IPS-15b (cell line): Measurements from ENCODE around the gene WRAP73.

Source experiments
- H3K27me3 ChIP-seq: one replicate; pipeline ENCODE4 v1.6.1; 2013; ENCODE audit warnings: low read length; ENCODE audit not compliant: control insufficient read depth, insufficient read depth
- H3K36me3 ChIP-seq: one replicate; pipeline ENCODE4 v1.6.1; 2013; ENCODE audit warnings: low read length; ENCODE audit not compliant: control insufficient read depth, insufficient read depth
- H3K4me1 ChIP-seq: one replicate; pipeline ENCODE4 v1.6.1; 2013; ENCODE audit warnings: mild to moderate bottlenecking, low read length; ENCODE audit not compliant: control insufficient read depth, insufficient read depth
- H3K4me3 ChIP-seq: one replicate; pipeline ENCODE4 v1.5.1; 2013; ENCODE audit warnings: low read depth, low read length
- H3K9ac ChIP-seq: one replicate; pipeline ENCODE4 v1.6.1; 2013; ENCODE audit warnings: low read depth, mild to moderate bottlenecking, low read length
- H3K9me3 ChIP-seq: one replicate; pipeline ENCODE4 v1.6.1; 2013; ENCODE audit warnings: mild to moderate bottlenecking, low read length; ENCODE audit not compliant: control insufficient read depth, insufficient read depth

WRAP73 gene

GRCh38 chr1:3651026-3651929 is 1.4 kb upstream of the WRAP73 start:
- peaks cover 4% of the 10 kb centered on the region for H3K4me1 ChIP-seq
- peak overlapping the region; percentile 48 for H3K4me3 ChIP-seq
- H3K36me3 ChIP-seq: no peaks in the 10 kb centered on the region
- H3K27me3 ChIP-seq: peaks cover 49% of the 10 kb centered on the region
- H3K9me3 ChIP-seq: no peaks in the 10 kb centered on the region
- H3K9ac ChIP-seq: no peak overlapping the region

- Histone ChIP-seq H3K4me3 (peak overlapping the region; percentile 65), H3K9me3 (no peaks in the 10 kb centered on the region), H3K27me3 (peaks cover 44% of the 10 kb centered on the region), H3K4me1 (peaks cover 4% of the 10 kb centered on the region), H3K36me3 (no peaks in the 10 kb centered on the region), H3K9ac (no peak overlapping the region)
Observed at GRCh38 chr1:3650248-3651025, 534 bp upstream of the WRAP73 start.

- no peak overlapping the region for H3K9ac ChIP-seq
- peaks cover 2% of the 10 kb centered on the region for H3K36me3 ChIP-seq
Observed at GRCh38 chr1:3646596-3646995, 3.3 kb downstream of the WRAP73 start.

GRCh38 chr1:3645666-3646355 is 4.1 kb downstream of the WRAP73 start:
- no peak overlapping the region for H3K4me3 ChIP-seq
- H3K36me3 ChIP-seq: peaks cover 2% of the 10 kb centered on the region
- H3K4me1 ChIP-seq: peaks cover 4% of the 10 kb centered on the region

More at GRCh38 chr1:3646596-3646995, 3.3 kb downstream of the WRAP73 start:
- H3K4me1 ChIP-seq: peaks cover 4% of the 10 kb centered on the region
- peaks cover 18% of the 10 kb centered on the region for H3K27me3 ChIP-seq
- no peaks in the 10 kb centered on the region for H3K9me3 ChIP-seq
- H3K4me3 ChIP-seq: no peak overlapping the region

GRCh38 chr1:3645247-3645646 is 4.7 kb downstream of the WRAP73 start:
- no peaks in the 10 kb centered on the region for H3K9me3 ChIP-seq
- H3K27me3 ChIP-seq: peaks cover 5% of the 10 kb centered on the region
- H3K4me3 ChIP-seq: no peak overlapping the region
- peaks cover 4% of the 10 kb centered on the region for H3K4me1 ChIP-seq
- H3K9ac ChIP-seq: no peak overlapping the region
- H3K36me3 ChIP-seq: peaks cover 2% of the 10 kb centered on the region

More at GRCh38 chr1:3645666-3646355, 4.1 kb downstream of the WRAP73 start:
- Histone ChIP-seq H3K9ac (no peak overlapping the region), H3K9me3 (no peaks in the 10 kb centered on the region), H3K27me3 (peaks cover 10% of the 10 kb centered on the region)

- Histone ChIP-seq H3K36me3 (peaks cover 2% of the 10 kb centered on the region), H3K27me3 (peaks cover 2% of the 10 kb centered on the region), H3K9me3 (no peaks in the 10 kb centered on the region), H3K9ac (no peak overlapping the region), H3K4me1 (peaks cover 4% of the 10 kb centered on the region), H3K4me3 (no peak overlapping the region)
Observed at GRCh38 chr1:3644273-3644672, 5.6 kb downstream of the WRAP73 start.

GRCh38 chr1:3642919-3643675 is 6.8 kb downstream of the WRAP73 start:
- Histone ChIP-seq H3K36me3 (peaks cover 6% of the 10 kb centered on the region), H3K4me1 (no peaks in the 10 kb centered on the region), H3K9ac (peak overlapping the region; percentile 24), H3K4me3 (no peak overlapping the region), H3K27me3 (no peaks in the 10 kb centered on the region), H3K9me3 (no peaks in the 10 kb centered on the region)

GRCh38 chr1:3641816-3642215 is 8.1 kb downstream of the WRAP73 start:
- no peak overlapping the region for H3K4me3 ChIP-seq
- H3K36me3 ChIP-seq: peaks cover 8% of the 10 kb centered on the region

GRCh38 chr1:3641046-3641760 is 8.7 kb downstream of the WRAP73 start:
- no peaks in the 10 kb centered on the region for H3K27me3 ChIP-seq
- no peak overlapping the region for H3K4me3 ChIP-seq
- H3K9ac ChIP-seq: no peak overlapping the region
- no peaks in the 10 kb centered on the region for H3K9me3 ChIP-seq
- peaks cover 13% of the 10 kb centered on the region for H3K36me3 ChIP-seq
- no peaks in the 10 kb centered on the region for H3K4me1 ChIP-seq

More at GRCh38 chr1:3641816-3642215, 8.1 kb downstream of the WRAP73 start:
- H3K27me3 ChIP-seq: no peaks in the 10 kb centered on the region
- no peaks in the 10 kb centered on the region for H3K9me3 ChIP-seq
- no peaks in the 10 kb centered on the region for H3K4me1 ChIP-seq
- no peak overlapping the region for H3K9ac ChIP-seq

GRCh38 chr1:3640121-3640837 is 9.6 kb downstream of the WRAP73 start:
- Histone ChIP-seq H3K27me3 (no peaks in the 10 kb centered on the region), H3K4me1 (no peaks in the 10 kb centered on the region), H3K4me3 (no peak overlapping the region), H3K9me3 (no peaks in the 10 kb centered on the region), H3K36me3 (peaks cover 14% of the 10 kb centered on the region), H3K9ac (no peak overlapping the region)
